WERI-Rb-1 (cell line): ENCODE measurements around the gene CLDN7.

Experiments used
- DNase-seq: peaks from one replicate; pipeline ENCODE4 v3.0.0-alpha.2; 2020
- H3K27ac ChIP-seq: fragments of 250-450 bp; sonication (Bioruptor Pico); 2 replicates; pipeline ENCODE4 v1.5.1; 2020; ENCODE audit warnings: mild to moderate bottlenecking, moderate library complexity
- H3K27me3 ChIP-seq: fragments of 250-450 bp; sonication (Bioruptor Pico); 2 replicates; pipeline ENCODE4 v1.5.1; 2021; ENCODE audit warnings: mild to moderate bottlenecking, low read depth, moderate library complexity; ENCODE audit not compliant: insufficient read depth, severe bottlenecking
- H3K36me3 ChIP-seq: fragments of 250-450 bp; sonication (Bioruptor Pico); 2 replicates; pipeline ENCODE4 v1.5.1; 2020; ENCODE audit warnings: mild to moderate bottlenecking, moderate library complexity
- H3K4me3 ChIP-seq: 2 replicates; pipeline ENCODE4 v1.5.1; 2011; ENCODE audit warnings: low read depth, mild to moderate bottlenecking, control low read depth, low read length
- H3K9me3 ChIP-seq: fragments of 250-450 bp; sonication (Bioruptor Pico); 2 replicates; pipeline ENCODE4 v1.5.1; 2021; ENCODE audit warnings: mild to moderate bottlenecking, moderate library complexity; ENCODE audit not compliant: severe bottlenecking
- TF ChIP-seq, protein P1 (sequence below): IDR thresholded peaks from 2 replicates; pipeline ENCODE4 v1.5.1; 2011; ENCODE audit warnings: low read depth, mild to moderate bottlenecking, control low read depth, inconsistent platforms, low read length

CLDN7 gene, protein sequence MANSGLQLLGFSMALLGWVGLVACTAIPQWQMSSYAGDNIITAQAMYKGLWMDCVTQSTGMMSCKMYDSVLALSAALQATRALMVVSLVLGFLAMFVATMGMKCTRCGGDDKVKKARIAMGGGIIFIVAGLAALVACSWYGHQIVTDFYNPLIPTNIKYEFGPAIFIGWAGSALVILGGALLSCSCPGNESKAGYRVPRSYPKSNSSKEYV

DNA sequence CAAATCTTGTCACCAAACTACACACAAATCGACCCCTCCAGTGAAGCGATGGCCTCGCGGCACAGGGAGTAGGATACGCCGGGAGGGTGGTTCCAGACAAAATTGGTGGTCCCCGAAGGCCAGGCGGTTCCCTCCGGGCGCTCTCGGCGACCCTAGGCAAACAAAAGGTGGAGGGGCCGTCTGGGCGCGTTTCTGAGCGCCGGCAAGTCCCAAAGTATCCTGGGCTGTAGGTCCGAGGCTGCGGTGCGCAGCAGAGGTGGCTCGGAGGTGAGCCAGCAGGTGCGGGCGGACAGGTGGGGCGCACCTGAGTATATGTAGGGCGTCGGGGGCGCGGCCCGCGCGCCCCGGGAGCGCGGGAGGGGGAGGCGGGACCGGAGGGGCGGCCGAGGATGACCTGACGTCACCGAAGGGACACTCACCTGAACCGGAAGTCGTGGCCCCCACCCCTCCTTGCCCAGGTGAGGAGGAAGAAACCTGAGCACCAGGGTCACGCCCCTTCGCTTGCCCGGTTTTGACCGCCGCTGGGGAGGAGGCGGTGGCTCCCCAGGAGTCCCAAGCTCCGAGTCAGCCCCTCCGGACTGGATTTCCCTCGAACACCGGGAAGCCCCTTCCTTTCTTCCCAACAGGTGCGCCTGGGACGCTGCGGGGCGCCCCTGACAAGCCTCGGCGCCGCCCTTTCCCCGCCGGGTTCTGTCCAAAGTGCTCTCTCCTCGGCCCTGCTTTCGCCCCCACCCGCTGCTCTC, at the start of gene CLDN7:
CLDN7 (minus strand) TSS at position 287 of the 743 bp plus-strand sequence. CDS start 435 bp downstream, outside the sequence.
- Histone ChIP-seq H3K27me3 (no peaks in the 10 kb centered on the region), H3K36me3 (peaks cover 24% of the 10 kb centered on the region), H3K4me3 (peak within 1 kb of the TSS; percentile 56), H3K9me3 (no peaks in the 10 kb centered on the region), H3K27ac (peak within 1 kb of the TSS; percentile 71)
- TF ChIP-seq, protein P1, sequence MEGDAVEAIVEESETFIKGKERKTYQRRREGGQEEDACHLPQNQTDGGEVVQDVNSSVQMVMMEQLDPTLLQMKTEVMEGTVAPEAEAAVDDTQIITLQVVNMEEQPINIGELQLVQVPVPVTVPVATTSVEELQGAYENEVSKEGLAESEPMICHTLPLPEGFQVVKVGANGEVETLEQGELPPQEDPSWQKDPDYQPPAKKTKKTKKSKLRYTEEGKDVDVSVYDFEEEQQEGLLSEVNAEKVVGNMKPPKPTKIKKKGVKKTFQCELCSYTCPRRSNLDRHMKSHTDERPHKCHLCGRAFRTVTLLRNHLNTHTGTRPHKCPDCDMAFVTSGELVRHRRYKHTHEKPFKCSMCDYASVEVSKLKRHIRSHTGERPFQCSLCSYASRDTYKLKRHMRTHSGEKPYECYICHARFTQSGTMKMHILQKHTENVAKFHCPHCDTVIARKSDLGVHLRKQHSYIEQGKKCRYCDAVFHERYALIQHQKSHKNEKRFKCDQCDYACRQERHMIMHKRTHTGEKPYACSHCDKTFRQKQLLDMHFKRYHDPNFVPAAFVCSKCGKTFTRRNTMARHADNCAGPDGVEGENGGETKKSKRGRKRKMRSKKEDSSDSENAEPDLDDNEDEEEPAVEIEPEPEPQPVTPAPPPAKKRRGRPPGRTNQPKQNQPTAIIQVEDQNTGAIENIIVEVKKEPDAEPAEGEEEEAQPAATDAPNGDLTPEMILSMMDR, result no peak
- DNase-seq, result no peak

DNA sequence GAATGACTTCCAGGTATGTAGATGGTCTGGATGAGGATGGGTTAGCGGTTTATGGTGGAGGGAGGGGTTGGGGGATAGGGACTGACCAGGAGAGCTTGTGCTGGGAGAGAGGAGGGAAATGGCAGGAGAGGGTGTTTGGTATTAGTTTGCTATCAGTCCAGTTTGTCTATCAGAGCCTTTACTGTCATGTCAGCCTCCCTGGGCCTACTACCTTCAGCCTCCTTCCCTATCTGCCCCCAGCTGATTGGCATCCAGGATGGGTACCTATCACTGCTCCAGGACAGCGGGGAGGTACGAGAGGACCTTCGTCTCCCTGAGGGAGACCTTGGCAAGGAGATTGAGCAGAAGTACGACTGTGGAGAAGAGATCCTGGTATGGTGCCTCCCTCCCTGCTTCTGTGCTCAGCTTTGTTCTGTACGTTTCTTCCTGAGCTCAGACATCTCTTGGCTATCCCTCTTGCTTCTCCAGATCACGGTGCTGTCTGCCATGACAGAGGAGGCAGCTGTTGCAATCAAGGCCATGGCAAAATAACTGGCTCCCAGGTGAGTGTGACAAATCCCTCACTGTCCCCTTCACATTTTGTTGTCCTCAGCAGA, 48.9 kb upstream of the CLDN7 start:
- TF ChIP-seq, protein P1, result no peak
- no peak for DNase-seq
- H3K27me3 ChIP-seq, result no peaks in the 10 kb centered on the region
- H3K4me3 ChIP-seq, result no peak overlapping the region
- H3K9me3 ChIP-seq, result no peaks in the 10 kb centered on the region
- H3K36me3 ChIP-seq, result peaks cover 67% of the 10 kb centered on the region
- no peak overlapping the region for H3K27ac ChIP-seq

DNA sequence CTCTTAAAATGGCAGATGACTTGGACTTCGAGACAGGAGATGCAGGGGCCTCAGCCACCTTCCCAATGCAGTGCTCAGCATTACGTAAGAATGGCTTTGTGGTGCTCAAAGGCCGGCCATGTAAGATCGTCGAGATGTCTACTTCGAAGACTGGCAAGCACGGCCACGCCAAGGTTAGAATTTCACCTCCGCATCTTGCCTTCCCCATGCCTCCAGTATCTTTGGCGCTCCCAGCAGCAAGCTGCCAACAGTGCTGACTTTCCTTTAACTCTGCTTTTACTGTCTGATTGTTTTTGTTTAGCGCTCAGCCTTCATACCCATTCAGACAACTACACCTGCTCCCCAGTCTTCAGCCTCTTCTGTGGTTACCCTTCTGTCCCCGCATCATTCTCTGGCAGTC, 47.4 kb upstream of the CLDN7 start:
- H3K9me3 ChIP-seq, result no peaks in the 10 kb centered on the region
- TF ChIP-seq, protein P1, result no peak
- H3K4me3 ChIP-seq, result no peak overlapping the region
- no peaks in the 10 kb centered on the region for H3K27me3 ChIP-seq
- no peak for DNase-seq
- peaks cover 57% of the 10 kb centered on the region for H3K36me3 ChIP-seq
- no peak overlapping the region for H3K27ac ChIP-seq

DNA sequence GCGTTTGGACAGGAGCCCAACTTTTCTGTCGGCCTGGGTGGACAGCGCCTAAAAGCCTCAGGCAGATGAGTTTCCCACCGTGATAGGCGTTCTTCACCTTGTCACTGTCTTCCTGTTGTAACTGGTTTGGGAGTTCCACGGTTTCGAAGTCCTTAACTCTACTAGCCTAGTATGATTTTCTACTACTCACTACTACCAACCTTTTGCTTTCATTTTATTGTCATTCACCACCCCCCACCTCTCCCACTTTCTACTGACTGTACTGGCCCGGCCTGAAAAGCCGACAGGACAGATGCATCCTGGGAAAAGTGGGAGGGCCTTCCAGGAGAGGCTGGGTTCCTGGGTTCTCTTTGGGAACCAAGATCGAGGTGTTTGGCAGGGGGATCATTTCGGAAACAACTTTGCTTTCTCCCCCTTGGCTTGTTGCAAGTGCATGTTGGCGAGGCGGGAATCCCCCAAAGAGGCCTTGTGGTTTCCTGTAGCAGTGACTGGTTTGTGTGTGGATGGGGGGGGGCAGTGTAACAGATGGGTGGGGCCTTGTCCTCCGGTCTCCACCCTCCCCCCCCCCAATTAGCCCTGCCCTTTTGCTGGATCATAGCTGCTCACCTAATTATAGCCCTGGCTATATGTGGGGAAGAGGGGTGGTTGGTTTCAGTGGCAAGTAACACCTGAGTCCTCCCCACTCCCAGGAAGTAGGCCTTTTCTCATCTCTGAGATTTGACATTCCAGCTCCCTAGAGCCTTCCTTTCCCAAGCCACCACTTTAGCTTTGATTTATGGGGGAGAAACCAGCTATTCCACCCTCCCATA, 46.6 kb upstream of the CLDN7 start:
- TF ChIP-seq, protein P1, result no peak
- peak overlapping the region; percentile 57 for H3K4me3 ChIP-seq
- DNase-seq, result peak; percentile 82
- peaks cover 50% of the 10 kb centered on the region for H3K36me3 ChIP-seq
- peaks cover 2% of the 10 kb centered on the region for H3K9me3 ChIP-seq
- no peaks in the 10 kb centered on the region for H3K27me3 ChIP-seq
- H3K27ac ChIP-seq, result peak overlapping the region; percentile 96

DNA sequence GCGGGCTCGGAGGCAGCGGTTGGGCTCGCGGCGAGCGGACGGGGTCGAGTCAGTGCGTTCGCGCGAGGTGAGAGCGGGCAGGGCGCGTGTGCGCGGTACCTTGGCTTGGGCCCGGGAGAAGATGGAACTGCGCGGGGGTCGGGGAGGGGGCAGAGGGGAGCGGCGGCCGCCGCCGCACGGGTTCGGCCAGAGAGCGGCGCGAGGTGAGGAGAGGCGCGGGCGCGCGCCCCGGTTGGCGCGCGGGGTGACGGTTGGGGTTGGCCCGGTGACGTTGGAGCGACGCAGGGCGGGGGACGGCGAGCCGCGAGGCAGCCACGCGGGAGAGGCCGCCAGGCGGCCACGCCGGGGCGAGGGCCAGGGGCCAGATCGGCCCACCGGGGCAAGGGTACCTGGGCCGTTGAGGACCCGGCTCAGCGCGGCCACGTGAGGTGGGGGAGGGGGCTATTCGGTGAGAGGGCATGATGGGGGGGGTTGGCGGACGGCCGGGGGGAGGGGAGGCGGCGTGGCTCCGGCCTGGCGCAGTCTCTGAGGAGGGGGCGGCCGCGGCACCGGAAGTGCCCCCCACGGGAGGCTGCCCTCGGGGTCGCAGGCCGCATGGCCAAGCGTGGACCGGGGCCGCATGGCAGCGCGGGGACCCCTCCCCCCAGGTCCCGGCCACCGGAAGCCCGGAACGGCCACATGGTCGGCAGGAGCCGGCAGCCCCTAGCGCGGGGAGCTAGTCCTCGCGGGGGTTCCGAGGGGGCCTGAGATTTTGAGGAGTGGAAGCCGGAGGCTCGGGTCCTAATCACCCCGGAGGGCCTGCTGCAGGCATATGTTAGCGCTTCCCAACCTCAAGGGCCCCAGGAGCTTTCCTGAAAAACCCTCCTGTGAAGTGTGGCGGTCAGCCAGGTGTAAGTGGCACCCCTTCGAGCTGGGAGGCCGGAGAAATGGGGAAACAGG, 45.7 kb upstream of the CLDN7 start:
- Histone ChIP-seq H3K4me3 (peak overlapping the region; percentile 57), H3K9me3 (peaks cover 3% of the 10 kb centered on the region), H3K36me3 (peaks cover 42% of the 10 kb centered on the region), H3K27ac (peak overlapping the region; percentile 96), H3K27me3 (no peaks in the 10 kb centered on the region)
- DNase-seq, result peak; percentile 30
- TF ChIP-seq, protein P1, result no peak
